Coronary artery (tissue), 2 donors: ENCODE measurements around the gene MYO18A.

Experiments
- DNase-seq: peaks from one replicate; pipeline ENCODE4 v3.0.0-alpha.2; 2017; ENCODE audit warnings: low spot score
- H3K27ac ChIP-seq, 2 donors: fragments of 200-600 bp; sonication (generic); one replicate each; pipeline ENCODE4 v1.5.1; 2016 to 2019
- H3K4me3 ChIP-seq: fragments of 200-600 bp; sonication (generic); 2 replicates; pipeline ENCODE4 v1.5.1; 2016; ENCODE audit warnings: mild to moderate bottlenecking, moderate library complexity
- CTCF ChIP-seq: fragments of 200-600 bp; sonication (generic); IDR thresholded peaks from one replicate; pipeline ENCODE4 v1.5.1; 2019; ENCODE audit warnings: antibody characterized with exemption

Gene MYO18A

GRCh38 chr17:29165261-29165660, 14.9 kb downstream of the MYO18A start:
- no peak for TF ChIP-seq CTCF
- Histone ChIP-seq H3K4me3 (no peak overlapping the region), H3K27ac (no peak overlapping the region)
- no peak for DNase-seq

GRCh38 chr17:29163563-29163962, 16.6 kb downstream of the MYO18A start:
- Histone ChIP-seq H3K27ac (peak overlapping the region; percentile 20 to 63), H3K4me3 (no peak overlapping the region)
- no peak for DNase-seq
- TF ChIP-seq CTCF: no peak

- DNase-seq: no peak
- H3K27ac ChIP-seq: peak overlapping the region in 1 of 2 donors; percentile 63
- TF ChIP-seq CTCF: no peak
- H3K4me3 ChIP-seq: no peak overlapping the region
These were observed 17.3 kb downstream of the MYO18A start for GRCh38 chr17:29162909-29163341.

GRCh38 chr17:29162082-29162908, 17.9 kb downstream of the MYO18A start:
- no peak for TF ChIP-seq CTCF
- Histone ChIP-seq H3K4me3 (no peak overlapping the region), H3K27ac (peak overlapping the region in 1 of 2 donors; percentile 63)
- peak; percentile 60 for DNase-seq

GRCh38 chr17:29160253-29160652, 19.9 kb downstream of the MYO18A start:
- no peak for TF ChIP-seq CTCF
- DNase-seq: no peak
- H3K27ac ChIP-seq: no peak overlapping the region
- no peak overlapping the region for H3K4me3 ChIP-seq

- peak overlapping the region; percentile 23 for H3K4me3 ChIP-seq
- TF ChIP-seq CTCF: no peak
- H3K27ac ChIP-seq: peak overlapping the region in 1 of 2 donors; percentile 26
- no peak for DNase-seq
These were observed 20.8 kb downstream of the MYO18A start for GRCh38 chr17:29159306-29159860.
